K562 (cell line): ENCODE measurements around the gene ZNF599. TPM values are rescaled to one million over a fixed set of nuclear protein-coding genes. Genes with fewer than 3 reads are reported as not detected.

Experiments used
- BHLHE40 ChIP-seq: IDR thresholded peaks from 2 replicates; pipeline ENCODE4 v1.6.1; 2011; ENCODE audit warnings: low read length, improper control_type of control experiment
- FOXK2 ChIP-seq, 2 experiments: fragments of 450-650 bp; IDR thresholded peaks in 1 of 2; conservative IDR thresholded peaks in 1 of 2; 2 replicates each; pipeline ENCODE4 v1.6.1; 2016; ENCODE audit warnings: low read depth in 2 of 2, mild to moderate bottlenecking in 1 of 2
- GTF2A2 ChIP-seq: IDR thresholded peaks from 2 replicates; pipeline ENCODE4 v1.6.1; 2016; ENCODE audit warnings: mild to moderate bottlenecking, missing genetic modification characterization, missing compliant biosample characterization
- HDAC2 ChIP-seq: fragments of 450-650 bp; IDR thresholded peaks from 2 replicates; pipeline ENCODE4 v1.6.1; 2016; ENCODE audit warnings: mild to moderate bottlenecking
- HNRNPK ChIP-seq: fragments of 200-400 bp; formaldehyde crosslinking; IDR thresholded peaks from one replicate; pipeline ENCODE4 v1.6.1; 2018; ENCODE audit warnings: mild to moderate bottlenecking, low read depth, low read length; ENCODE audit not compliant: poor library complexity, severe bottlenecking
- MEIS2 ChIP-seq: fragments of 450-650 bp; IDR thresholded peaks from 2 replicates; pipeline ENCODE4 v1.6.1; 2014; ENCODE audit warnings: mild to moderate bottlenecking; ENCODE audit not compliant: partially characterized antibody
- NR2F6 ChIP-seq: fragments of 450-650 bp; formaldehyde crosslinking; IDR thresholded peaks from 2 replicates; pipeline ENCODE4 v1.4.0; 2020; ENCODE audit warnings: mild to moderate bottlenecking
- SAP30 ChIP-seq: fragments of 200-600 bp; sonication (generic); IDR thresholded peaks from 2 replicates; pipeline ENCODE4 v1.6.1; 2012; ENCODE audit warnings: borderline replicate concordance, low read depth, mild to moderate bottlenecking, moderate library complexity, low read length, control low read depth, inconsistent platforms; ENCODE audit not compliant: insufficient read depth, poor library complexity, severe bottlenecking
- SIN3A ChIP-seq, 2 experiments: fragments of 150-350 bp in 1 of 2; IDR thresholded peaks; 2 replicates each; pipeline ENCODE4 v1.6.1; 2011 to 2016; ENCODE audit warnings: borderline replicate concordance in 2 of 2, low read depth in 2 of 2, low read length in 2 of 2, mild to moderate bottlenecking in 2 of 2, moderate library complexity in 2 of 2; ENCODE audit not compliant: control insufficient read depth in 1 of 2
- SMAD1 ChIP-seq: fragments of 150-350 bp; IDR thresholded peaks from 2 replicates; pipeline ENCODE4 v1.6.1; 2014; ENCODE audit warnings: low read length, low read depth; ENCODE audit not compliant: partially characterized antibody
- SMARCC2 ChIP-seq: fragments of 450-650 bp; IDR thresholded peaks from 2 replicates; pipeline ENCODE4 v1.6.1; 2017; ENCODE audit warnings: antibody characterized with exemption, moderate library complexity, mild to moderate bottlenecking, low read depth
- SMARCE1 ChIP-seq: fragments of 450-650 bp; IDR thresholded peaks from 2 replicates; pipeline ENCODE4 v1.7.1; 2016; ENCODE audit warnings: mild to moderate bottlenecking
- SNAPC5 ChIP-seq: fragments of 250-450 bp; sonication (Bioruptor Pico); IDR thresholded peaks from 2 replicates; pipeline ENCODE4 v1.8.0; 2021; ENCODE audit warnings: moderate library complexity, mild to moderate bottlenecking, inconsistent platforms
- SP1 ChIP-seq: sonication (generic); formaldehyde crosslinking; IDR thresholded peaks from 2 replicates; pipeline ENCODE4 v1.8.1; 2022; ENCODE audit warnings: mild to moderate bottlenecking, missing genetic modification reagents
- TARDBP ChIP-seq: fragments of 450-650 bp; IDR thresholded peaks from 2 replicates; pipeline ENCODE4 v1.6.1; 2016
- THAP7 ChIP-seq: fragments of 250-450 bp; sonication (Bioruptor Pico); IDR thresholded peaks from 2 replicates; pipeline ENCODE4 v1.5.0; 2021
- ZBTB5 ChIP-seq: fragments of 450-650 bp; IDR thresholded peaks from 2 replicates; pipeline ENCODE4 v1.6.1; 2017; ENCODE audit warnings: antibody characterized with exemption
- ZKSCAN1 ChIP-seq: fragments of 150-350 bp; IDR thresholded peaks from 2 replicates; pipeline ENCODE4 v1.6.1; 2016; ENCODE audit warnings: low read depth, low read length
- ZNF253 ChIP-seq: fragments of 250-450 bp; sonication (Bioruptor Pico); conservative IDR thresholded peaks from 2 replicates; pipeline ENCODE4 v1.6.1; 2021; ENCODE audit warnings: mild to moderate bottlenecking
- ZNF384 ChIP-seq: IDR thresholded peaks from 2 replicates; pipeline ENCODE4 v1.6.1; 2012; ENCODE audit warnings: low read depth, low read length, improper control_type of control experiment
- ZNF551 ChIP-seq: fragments of 250-450 bp; sonication (Bioruptor Pico); IDR thresholded peaks from 2 replicates; pipeline ENCODE4 v1.5.0; 2021; ENCODE audit warnings: mild to moderate bottlenecking, moderate library complexity
- ZNF57 ChIP-seq: fragments of 450-650 bp; formaldehyde crosslinking; IDR thresholded peaks from 2 replicates; pipeline ENCODE4 v1.4.0; 2020; ENCODE audit warnings: mild to moderate bottlenecking, moderate library complexity
- ZNF830 ChIP-seq: fragments of 250-450 bp; sonication (Bioruptor Pico); IDR thresholded peaks from 2 replicates; pipeline ENCODE4 v1.5.0; 2021; ENCODE audit warnings: mild to moderate bottlenecking
- polyA plus RNA-seq, 8 experiments: library from polyadenylated mRNA; depleted of rRNA in 4 of 8; stranded (reverse) in 5 of 8; unstranded in 3 of 8; fragments of >200 nt; fragmentation: Nextera tagmentation in 2 of 8; fragmentation: Illumina TruSeq in 1 of 8; extraction: Ambion mirVana in 2 of 8; extraction: Trizol in 1 of 8; gene quantifications; 2 replicates each; pipeline versions ENCODE4 v1.2.1 to v1.2.3, GENCODE V29; 2011 to 2014; ENCODE audit warnings: inconsistent platforms in 1 of 8, missing spikeins in 1 of 8
- total RNA-seq, 7 experiments: library from RNA; depleted of rRNA in 6 of 7; stranded (reverse); fragments of >200 nt in 6 of 7; fragmentation: Illumina TruSeq in 2 of 7; extraction: Trizol in 2 of 7; gene quantifications; 2 replicates each; pipeline versions ENCODE4 v1.2.1 to v1.2.3, GENCODE V29; 2011 to 2021; ENCODE audit warnings: low replicate concordance in 1 of 7
- TF ChIP-seq, protein P1 (sequence below): fragments of 200-800 bp; sonication (Bioruptor generic); IDR thresholded peaks from 2 replicates; pipeline ENCODE4 v1.6.1; 2017; ENCODE audit warnings: missing genetic modification characterization, missing compliant biosample characterization
- TF ChIP-seq, protein P2 (sequence below): IDR thresholded peaks from 2 replicates; pipeline ENCODE4 v1.6.1; 2011; ENCODE audit not compliant: insufficient read length; ENCODE audit errors: extremely low read depth

The ZNF599 gene
- total and polyA plus RNA-seq, 9 of the 15 experiments (the other 6 are each of a cell fraction or from before 2014, with no cell fraction given), result 0.71 to 6.7 (median 2.8) TPM

- no peak for TF ChIP-seq ZKSCAN1
- TF ChIP-seq BHLHE40, result peak; percentile 92
- no peak for TF ChIP-seq THAP7
- peak in 1 of 2 experiments; percentile 16; a peak in 1 of 4 replicates for TF ChIP-seq FOXK2 (conservative IDR thresholded peaks at IDR 0.05 in 1 of 2, IDR thresholded peaks at IDR 0.05 in 1 of 2; ENCODE audit: low read depth in 2 of 2)
- TF ChIP-seq HDAC2, result 0 out of 2 replicates have a peak, but pooled peaks have one; percentile 17
- no peak for TF ChIP-seq SNAPC5 (CRISPR knock-in tag)
- TF ChIP-seq SIN3A (IDR thresholded peaks at IDR 0.05; ENCODE audit: borderline replicate concordance in 2 of 2, control insufficient read depth in 1 of 2, low read depth in 2 of 2, low read length in 2 of 2), result peak in 1 of 2 experiments; percentile 83; a peak in 1 of 4 replicates
- TF ChIP-seq SMARCC2, result no peak
- TF ChIP-seq TARDBP, result no peak
- no peak for TF ChIP-seq HNRNPK
- no peak for TF ChIP-seq GTF2A2 (tag)
- no peak for TF ChIP-seq ZNF830 (CRISPR knock-in tag)
- TF ChIP-seq SAP30, result peak; percentile 50
- TF ChIP-seq MEIS2, result peak; percentile 48
- TF ChIP-seq, protein P1, sequence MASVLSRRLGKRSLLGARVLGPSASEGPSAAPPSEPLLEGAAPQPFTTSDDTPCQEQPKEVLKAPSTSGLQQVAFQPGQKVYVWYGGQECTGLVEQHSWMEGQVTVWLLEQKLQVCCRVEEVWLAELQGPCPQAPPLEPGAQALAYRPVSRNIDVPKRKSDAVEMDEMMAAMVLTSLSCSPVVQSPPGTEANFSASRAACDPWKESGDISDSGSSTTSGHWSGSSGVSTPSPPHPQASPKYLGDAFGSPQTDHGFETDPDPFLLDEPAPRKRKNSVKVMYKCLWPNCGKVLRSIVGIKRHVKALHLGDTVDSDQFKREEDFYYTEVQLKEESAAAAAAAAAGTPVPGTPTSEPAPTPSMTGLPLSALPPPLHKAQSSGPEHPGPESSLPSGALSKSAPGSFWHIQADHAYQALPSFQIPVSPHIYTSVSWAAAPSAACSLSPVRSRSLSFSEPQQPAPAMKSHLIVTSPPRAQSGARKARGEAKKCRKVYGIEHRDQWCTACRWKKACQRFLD (CRISPR knock-in tag), result no peak; the same call in 1 of the 2 replicates
- TF ChIP-seq ZNF551, result no peak
- no peak for TF ChIP-seq SP1 (CRISPR knock-in tag)
- no peak for TF ChIP-seq ZNF384
- no peak for TF ChIP-seq SMARCE1
- TF ChIP-seq, protein P2, sequence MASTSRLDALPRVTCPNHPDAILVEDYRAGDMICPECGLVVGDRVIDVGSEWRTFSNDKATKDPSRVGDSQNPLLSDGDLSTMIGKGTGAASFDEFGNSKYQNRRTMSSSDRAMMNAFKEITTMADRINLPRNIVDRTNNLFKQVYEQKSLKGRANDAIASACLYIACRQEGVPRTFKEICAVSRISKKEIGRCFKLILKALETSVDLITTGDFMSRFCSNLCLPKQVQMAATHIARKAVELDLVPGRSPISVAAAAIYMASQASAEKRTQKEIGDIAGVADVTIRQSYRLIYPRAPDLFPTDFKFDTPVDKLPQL, result no peak
- no peak for TF ChIP-seq SMAD1
- no peak for TF ChIP-seq ZBTB5
- TF ChIP-seq ZNF57 (CRISPR knock-in tag), result no peak
- TF ChIP-seq NR2F6 (CRISPR knock-in tag), result no peak
- TF ChIP-seq ZNF253 (CRISPR knock-in tag), result no peak
These were observed 39.7 kb downstream of the ZNF599 start (continued) for GRCh38 chr19:34733266-34733745.
